ENCODE measurements around the gene PLS1.
"Not testable (repeated sequence)": the region's sequence is repeated elsewhere in the genome, so short reads cannot be mapped to it uniquely, and the experiment has no call there.

PLS1 gene

DNA sequence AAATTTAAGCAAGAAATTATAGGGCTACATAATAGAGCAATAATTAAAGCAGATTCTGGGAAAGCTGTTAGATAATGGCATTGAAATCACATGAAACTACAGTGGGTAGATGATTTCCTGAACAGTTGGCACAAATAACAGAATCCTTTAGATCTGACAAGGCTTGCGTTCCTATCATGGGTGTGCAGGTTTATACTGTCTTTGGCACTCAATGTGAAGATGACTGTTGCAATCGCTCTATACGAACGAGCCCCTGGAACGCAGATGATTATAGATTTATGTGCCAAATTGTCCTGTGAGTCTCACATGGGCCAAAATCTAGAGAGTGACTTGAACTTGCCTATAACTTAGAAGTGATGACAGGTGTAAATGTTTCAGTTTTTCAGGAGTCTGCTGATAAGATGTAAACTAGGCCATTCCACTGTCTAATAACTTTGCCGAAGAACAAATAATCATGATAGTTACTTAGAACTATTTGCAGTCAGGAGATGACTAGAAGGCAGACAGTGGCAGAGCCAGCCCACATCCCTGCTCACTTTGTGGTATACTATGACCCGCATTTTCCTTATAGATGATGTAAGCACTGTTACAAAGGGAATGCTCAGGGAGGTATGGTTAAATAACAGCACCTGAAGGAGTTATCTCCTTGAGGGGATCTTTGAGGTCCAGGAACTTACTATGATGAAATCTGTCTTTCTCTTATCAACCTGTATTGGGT lies 97.1 kb downstream of the PLS1 start:
- DNase-seq (ENCODE audit: insufficient read length, low spot score), result no peak
- TF ChIP-seq, protein P1, sequence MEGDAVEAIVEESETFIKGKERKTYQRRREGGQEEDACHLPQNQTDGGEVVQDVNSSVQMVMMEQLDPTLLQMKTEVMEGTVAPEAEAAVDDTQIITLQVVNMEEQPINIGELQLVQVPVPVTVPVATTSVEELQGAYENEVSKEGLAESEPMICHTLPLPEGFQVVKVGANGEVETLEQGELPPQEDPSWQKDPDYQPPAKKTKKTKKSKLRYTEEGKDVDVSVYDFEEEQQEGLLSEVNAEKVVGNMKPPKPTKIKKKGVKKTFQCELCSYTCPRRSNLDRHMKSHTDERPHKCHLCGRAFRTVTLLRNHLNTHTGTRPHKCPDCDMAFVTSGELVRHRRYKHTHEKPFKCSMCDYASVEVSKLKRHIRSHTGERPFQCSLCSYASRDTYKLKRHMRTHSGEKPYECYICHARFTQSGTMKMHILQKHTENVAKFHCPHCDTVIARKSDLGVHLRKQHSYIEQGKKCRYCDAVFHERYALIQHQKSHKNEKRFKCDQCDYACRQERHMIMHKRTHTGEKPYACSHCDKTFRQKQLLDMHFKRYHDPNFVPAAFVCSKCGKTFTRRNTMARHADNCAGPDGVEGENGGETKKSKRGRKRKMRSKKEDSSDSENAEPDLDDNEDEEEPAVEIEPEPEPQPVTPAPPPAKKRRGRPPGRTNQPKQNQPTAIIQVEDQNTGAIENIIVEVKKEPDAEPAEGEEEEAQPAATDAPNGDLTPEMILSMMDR (IDR thresholded peaks at IDR 0.05; ENCODE audit: insufficient read depth, missing control alignments), result no peak
- FAIRE-seq, result no peak

DNA sequence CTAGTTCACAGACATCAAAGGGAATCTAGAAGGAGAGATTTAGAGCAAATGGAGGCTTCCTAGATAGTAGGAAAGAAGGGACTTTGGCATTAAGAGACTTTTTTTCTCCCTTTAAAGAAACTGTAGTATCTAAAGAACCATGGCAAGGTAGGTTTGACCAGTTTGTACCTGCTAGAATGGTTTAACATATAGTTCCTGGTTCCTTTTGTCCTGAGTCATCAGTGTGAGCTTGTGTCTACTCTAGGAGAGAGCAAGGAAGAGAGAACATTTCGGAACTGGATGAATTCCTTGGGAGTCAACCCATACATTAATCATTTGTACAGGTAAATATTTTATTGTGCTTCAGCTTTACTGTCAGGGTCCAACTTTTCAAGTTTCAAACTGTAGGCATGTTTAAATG lies 98.0 kb downstream of the PLS1 start:
- DNase-seq (ENCODE audit: insufficient read length, low spot score), result no peak
- no peak for FAIRE-seq
- TF ChIP-seq, protein P1 (IDR thresholded peaks at IDR 0.05; ENCODE audit: insufficient read depth, missing control alignments), result no peak

DNA sequence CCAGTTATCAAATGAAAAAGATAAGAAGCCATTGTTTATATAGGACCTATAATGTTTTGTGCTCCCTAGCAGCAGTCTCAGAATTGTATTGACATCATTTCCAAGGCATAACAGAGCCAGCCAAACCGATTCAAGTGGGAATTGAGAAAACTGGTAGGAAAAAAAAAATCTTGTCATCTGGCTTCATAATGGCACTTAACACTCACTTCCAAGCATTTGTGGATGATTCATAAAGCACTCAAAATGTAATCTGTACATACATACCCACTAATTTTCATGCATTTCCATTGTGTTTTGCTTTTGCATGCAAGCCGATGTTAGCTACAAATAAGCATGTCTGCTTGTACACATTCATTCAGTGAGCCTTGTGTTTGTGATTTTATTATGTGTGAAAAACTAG lies 109.0 kb downstream of the PLS1 start:
- FAIRE-seq (no peak), DNase-seq (ENCODE audit: insufficient read length, low spot score) (no peak)
- TF ChIP-seq, protein P1 (IDR thresholded peaks at IDR 0.05; ENCODE audit: insufficient read depth, missing control alignments), result no peak

DNA sequence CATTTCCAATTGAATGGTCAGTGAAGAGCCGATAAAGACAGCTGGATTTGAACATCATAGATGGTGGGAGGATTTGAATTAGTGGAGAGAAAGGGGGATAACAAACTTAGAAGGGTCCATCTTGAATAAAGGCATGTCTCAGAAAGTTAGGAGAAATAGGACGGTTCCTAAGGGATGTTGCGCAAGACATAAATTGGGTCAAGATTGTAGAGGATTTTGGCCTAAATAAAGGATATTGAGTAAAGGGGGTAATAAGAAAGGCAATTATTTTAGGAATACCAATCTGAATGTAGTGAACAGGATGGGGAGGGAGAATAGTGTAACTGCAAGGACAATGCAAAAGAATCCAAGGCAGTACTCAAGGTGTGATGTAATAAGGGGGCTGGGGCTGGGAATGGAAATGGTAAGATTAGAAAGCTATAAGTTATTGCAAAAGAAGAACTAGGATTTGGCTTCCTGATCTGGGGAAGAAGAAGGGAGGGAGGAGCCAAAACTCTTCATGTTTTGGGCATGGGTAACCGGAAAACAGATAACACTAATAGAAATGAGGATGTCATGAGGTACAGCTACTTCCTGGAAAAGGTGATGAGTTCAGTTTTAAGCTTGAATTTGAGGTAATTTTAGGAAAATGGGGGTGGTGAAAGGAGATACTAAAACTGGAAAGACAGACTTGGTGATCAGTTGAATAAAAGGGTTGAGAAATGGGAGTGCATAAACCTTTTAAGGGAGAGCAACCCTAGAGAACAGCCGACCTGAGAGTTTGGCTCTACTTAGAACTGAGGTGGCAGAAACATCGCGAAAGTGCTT lies 110.3 kb downstream of the PLS1 start:
- TF ChIP-seq, protein P1 (IDR thresholded peaks at IDR 0.05; ENCODE audit: insufficient read depth, missing control alignments), result no peak
- DNase-seq (ENCODE audit: insufficient read length, low spot score) (no peak), FAIRE-seq (no peak)

DNA sequence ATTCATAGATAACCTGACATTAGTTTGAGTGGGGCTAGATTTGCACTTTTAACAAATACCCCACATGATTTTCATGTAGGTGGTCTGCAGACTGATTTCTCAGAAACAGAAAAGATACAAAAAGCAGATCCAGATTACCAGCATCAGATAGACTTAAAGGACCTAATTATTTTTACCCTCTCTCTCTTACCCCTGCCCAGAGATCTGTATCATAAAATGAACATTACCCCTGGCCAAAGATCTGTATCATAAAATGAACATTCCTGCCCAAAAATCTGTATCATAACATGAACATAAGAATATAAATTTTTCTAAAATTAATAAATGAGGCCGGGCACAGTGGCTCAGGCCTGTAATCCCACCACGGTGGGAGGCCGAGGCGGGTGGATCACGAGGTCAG lies 113.0 kb downstream of the PLS1 start:
- TF ChIP-seq, protein P1 (IDR thresholded peaks at IDR 0.05; ENCODE audit: insufficient read depth, missing control alignments), result no peak
- DNase-seq (ENCODE audit: insufficient read length, low spot score) (no peak), FAIRE-seq (no peak)

DNA sequence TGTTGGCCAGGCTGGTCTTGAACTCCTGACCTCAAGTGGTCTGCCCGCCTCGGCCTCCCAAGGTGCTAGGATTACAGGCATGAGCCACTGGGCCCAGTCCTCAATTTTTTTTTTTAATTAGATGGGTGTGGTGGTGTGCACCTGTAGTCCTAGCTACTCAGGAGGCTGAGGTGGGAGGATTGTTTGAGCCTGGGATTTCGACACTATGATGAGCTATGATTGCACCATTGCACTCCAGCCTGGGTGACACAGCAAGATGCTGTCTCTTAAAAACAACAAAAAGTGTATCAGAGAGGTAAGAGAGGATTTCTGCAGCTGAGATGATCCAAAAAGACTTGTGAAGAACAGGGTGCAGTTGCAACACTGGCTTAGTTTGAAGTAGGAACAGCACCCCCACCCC lies 118.7 kb downstream of the PLS1 start:
- not testable (repeated sequence) for DNase-seq (ENCODE audit: insufficient read length, low spot score); FAIRE-seq

DNA sequence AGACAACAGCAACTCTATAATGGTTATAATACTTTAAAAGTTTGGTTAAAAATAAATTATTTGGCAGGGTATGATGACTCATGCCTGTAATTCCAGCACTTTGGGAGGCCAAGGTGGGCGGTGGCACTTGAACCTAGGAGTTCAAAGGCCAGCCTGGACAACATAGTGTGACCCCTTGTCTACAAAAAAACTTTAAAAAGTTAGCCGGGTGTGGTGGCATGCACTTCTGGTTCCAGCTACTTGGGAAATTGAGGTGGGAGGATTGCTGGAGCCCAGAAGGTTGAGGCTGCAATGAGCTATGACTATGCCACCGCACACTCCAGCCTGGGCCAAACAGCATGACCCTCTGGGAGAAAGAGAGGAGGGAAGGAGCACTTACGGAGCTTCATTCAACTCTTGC lies 119.9 kb downstream of the PLS1 start:
- DNase-seq (ENCODE audit: insufficient read length, low spot score) (no peak), FAIRE-seq (no peak)
- TF ChIP-seq, protein P1 (IDR thresholded peaks at IDR 0.05; ENCODE audit: insufficient read depth, missing control alignments), result no peak

Measured in D721Med (cell line).